Adrenal gland (tissue), 19 donors: ENCODE data around the gene HPCA. TPM values are rescaled to one million over a fixed set of nuclear protein-coding genes. Genes with fewer than 3 reads are reported as not detected.

Source experiments
- DNase-seq, 7 donors: peaks; one replicate each; pipeline ENCODE4 v3.0.0-alpha.2; 2019 to 2020
- H3K27ac ChIP-seq, 5 donors: fragments of 200-600 bp; sonication (generic) in 4 of 5; 1 replicate in 3 of 5; 2 replicates in 2 of 5; pipeline versions ENCODE4 v1.5.1 to v1.8.0; 2016 to 2020; ENCODE audit warnings: mild to moderate bottlenecking in 1 of 5
- H3K27me3 ChIP-seq: fragments of 200-600 bp; 2 replicates; pipeline ENCODE4 v1.8.0; 2021
- H3K36me3 ChIP-seq, 2 donors: fragments of 200-600 bp; replicated peaks in 1 of 2; 1 replicate in 1 of 2; 2 replicates in 1 of 2; pipeline versions ENCODE4 v1.5.1 to v1.8.0; 2018 to 2022
- H3K4me1 ChIP-seq, 2 donors: fragments of 200-600 bp; replicated peaks in 1 of 2; 1 replicate in 1 of 2; 2 replicates in 1 of 2; pipeline versions ENCODE4 v1.5.1 to v1.8.0; 2018 to 2021
- H3K4me3 ChIP-seq, 4 donors: fragments of 200-600 bp; sonication (generic) in 3 of 4; one replicate each; pipeline ENCODE4 v1.5.1; 2016 to 2018
- H3K9me3 ChIP-seq, 3 donors: fragments of 200-600 bp; sonication (generic) in 1 of 3; replicated peaks in 1 of 3; 1 replicate in 2 of 3; 2 replicates in 1 of 3; pipeline versions ENCODE4 v1.5.1 to v1.8.0; 2016 to 2021
- CTCF ChIP-seq, 6 experiments: fragments of 450-650 bp in 4 of 6; fragments of 200-600 bp in 2 of 6; sonication (generic) in 1 of 6; IDR thresholded peaks; 1 replicate in 5 of 6; 2 replicates in 1 of 6; pipeline versions ENCODE4 v1.5.1 to v1.8.0; 2016 to 2021; ENCODE audit warnings: antibody characterized with exemption in 6 of 6, mild to moderate bottlenecking in 2 of 6, moderate library complexity in 1 of 6
- POLR2A ChIP-seq, 2 donors: fragments of 450-650 bp; IDR thresholded peaks; one replicate each; pipeline ENCODE4 v1.6.1; 2017; ENCODE audit warnings: antibody characterized with exemption in 2 of 2, mild to moderate bottlenecking in 2 of 2, moderate library complexity in 1 of 2
- WGBS, 4 donors: extraction: QIAGEN DNeasy Blood & Tissue Kit in 2 of 4; methylation state at CpG; one replicate each; pipeline versions ENCODE4 v1.1.5 to v1.1.7; 2013 to 2017; 5-methylcytosine and 5-hydroxymethylcytosine counted together
- intact Hi-C, 2 donors: fragments of 100-400 bp; cut with DNase I; formaldehyde crosslinking; loops; one replicate each; pipeline versions ENCODE4 v1.14.1 to v1.15.0; 2022 to 2023
- long read RNA-seq, 10 donors: library from polyadenylated mRNA in 3 of 10; unstranded in 2 of 10; stranded (forward) in 1 of 10; transcript quantifications; one replicate each; pipeline ENCODE4 v2.0.0 and lab custom pipeline, GENCODE V29; 2021 to 2026
- polyA plus RNA-seq, 3 donors: library from polyadenylated mRNA; stranded (reverse); fragments of 200-250 nt in 2 of 3; fragments of 350-450 nt in 1 of 3; fragmentation: Illumina TruSeq in 1 of 3; extraction: RNeasy Lipid Tissue Mini Kit (QIAGEN cat#74804) in 1 of 3; gene quantifications; one replicate each; pipeline ENCODE4 v1.2.3, GENCODE V29; 2013 to 2014
- total RNA-seq, 9 donors: library from RNA; depleted of rRNA in 4 of 9; stranded (reverse); fragments of >200 nt in 4 of 9; fragments of 120-200 nt in 1 of 9; fragmentation: NEBNext Ultra II Directional in 1 of 9; extraction: Animal tissue kit (Norgen Biotek cat#: 25700) in 1 of 9; gene quantifications; one replicate each; pipeline versions ENCODE4 v1.1.0 to v1.2.4, GENCODE V29; 2013 to 2023
- donor health status: healthy with polysubstance abuse.
- donor health status: Bipolar disorder and iron deficiency.
- donor health status: DM: yes; HTN: yes; CAD: no.
- donor health status: DM: no; HTN: no; CAD: no.
- donor health status: DM: no; HTN: no; CAD: no.
- donor health status: DM: yes; HTN: yes; CAD: no.

The HPCA gene
- total RNA-seq (under 1 TPM in 3 of 9 donors, not detected in 6; 0.17 to 0.70 (median 0.28) TPM), polyA plus RNA-seq (1 to 10 TPM in 1 of 3 donors, under 1 TPM in 2; 0.54 to 3.1 (median 0.70) TPM)
- long read RNA-seq, donor 1 = 0 reads
- long read RNA-seq, donor 2 = 0 reads
- long read RNA-seq, donor 3 = 0 reads
- long read RNA-seq, donor 4 = 0 reads
- long read RNA-seq, donor 5 = 0 reads
- long read RNA-seq, donor 6 = 0 reads
- long read RNA-seq, donor 7 = 0 reads
- long read RNA-seq, donor 8 = 0 reads
- long read RNA-seq, donor 9 = 0 reads
- long read RNA-seq, donor 10 = 0 reads

GRCh38 chr1:32886004-32886827 lies at the start of gene HPCA:
TSS of gene HPCA (plus strand) at chr1:32886491. CDS start at chr1:32888899, 2,408 bp downstream.
- no peak within 1 kb of the TSS for H3K27ac ChIP-seq
- DNase-seq = peak; percentile 61 to 77 (median 67)
- WGBS, 4 donors = 3 to 16% (median 3%) methylated on average over 7 to 79 of the region's 79 CpGs
- peaks cover 24% of the 10 kb centered on the region for H3K27me3 ChIP-seq
- intact Hi-C loops = no loop called here
- H3K9me3 ChIP-seq = no peaks in the 10 kb centered on the region
- peaks cover 0 to 8% of the 10 kb centered on the region in 2 donors for H3K4me1 ChIP-seq
- H3K4me3 ChIP-seq = peak within 1 kb of the TSS in 1 of 4 donors; percentile 19
- TF ChIP-seq CTCF (IDR thresholded peaks at IDR 0.05) (peak; percentile 28 to 44 (median 39)), POLR2A (IDR thresholded peaks at IDR 0.05) (no peak)
- H3K36me3 ChIP-seq = no peaks in the 10 kb centered on the region

GRCh38 chr1:32848354-32849063 lies 37.8 kb upstream of the HPCA start:
- H3K27me3 ChIP-seq = no peaks in the 10 kb centered on the region
- WGBS, 4 donors = 36 to 45% (median 41%) methylated on average over 2 of the region's 2 CpGs
- H3K4me3 ChIP-seq = no peak overlapping the region
- intact Hi-C loops = no loop called here
- DNase-seq = peak in 1 of 7 donors; percentile 82
- peaks cover 0 to 21% of the 10 kb centered on the region in 2 donors for H3K36me3 ChIP-seq
- H3K4me1 ChIP-seq = peaks cover 5 to 17% of the 10 kb centered on the region in 2 donors
- H3K27ac ChIP-seq = peak overlapping the region in 1 of 5 donors; percentile 43
- H3K9me3 ChIP-seq = no peaks in the 10 kb centered on the region
- no peak for TF ChIP-seq CTCF (IDR thresholded peaks at IDR 0.05)
- TF ChIP-seq POLR2A (IDR thresholded peaks at IDR 0.05) = no peak

DNA sequence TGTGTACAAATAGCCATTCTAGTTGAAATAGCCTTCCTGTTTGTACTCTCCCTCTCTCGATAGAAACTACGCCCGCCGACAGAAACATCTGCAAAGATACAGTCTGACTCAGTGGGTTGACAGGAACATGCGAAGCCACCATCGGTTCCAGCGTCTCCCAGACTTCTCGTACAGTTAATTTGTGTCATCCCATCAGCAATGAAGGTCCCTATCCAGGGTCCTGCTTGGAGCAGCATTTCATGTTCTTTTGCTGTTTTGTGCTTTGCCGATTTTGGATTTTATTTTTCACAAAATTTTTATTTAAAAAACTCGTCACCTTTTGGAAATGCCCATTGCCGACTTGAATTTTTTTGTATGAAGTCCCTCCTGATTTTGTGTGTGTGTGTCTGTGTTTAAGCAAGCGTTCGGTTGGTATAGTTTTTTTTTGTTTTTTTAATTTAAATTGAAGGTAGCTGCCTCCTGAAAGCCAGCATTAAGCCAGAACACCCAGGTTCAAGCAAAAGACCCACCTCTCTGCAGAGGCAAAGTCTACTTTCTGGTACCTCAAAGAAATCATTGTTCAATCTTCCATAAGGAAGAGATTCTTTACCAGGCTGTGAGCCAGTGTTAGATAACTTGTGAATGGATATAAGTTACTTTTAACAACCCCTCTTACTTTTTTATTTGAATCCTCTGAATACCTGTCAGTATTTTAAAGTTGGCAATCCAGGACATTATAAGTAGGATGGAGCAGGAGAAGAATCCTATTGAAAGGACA lies 30.3 kb upstream of the HPCA start:
- H3K27ac ChIP-seq = no peak overlapping the region
- H3K36me3 ChIP-seq = peaks cover 0 to 53% of the 10 kb centered on the region in 2 donors
- 91 to 95% (median 94%) methylated on average over 13 of the region's 13 CpGs for WGBS, 4 donors
- H3K4me1 ChIP-seq = peaks cover 0 to under 1% of the 10 kb centered on the region in 2 donors
- DNase-seq = no peak
- H3K4me3 ChIP-seq = no peak overlapping the region
- no peaks in the 10 kb centered on the region for H3K9me3 ChIP-seq
- no peaks in the 10 kb centered on the region for H3K27me3 ChIP-seq
- intact Hi-C loops = no loop called here
- TF ChIP-seq CTCF (IDR thresholded peaks at IDR 0.05) (no peak), POLR2A (IDR thresholded peaks at IDR 0.05) (no peak)
